HEK293 (cell line): Measurements from ENCODE around the gene NFS1.
A peak's percentile ranks its signal among the peaks of the same experiment; 100 is the strongest.

Experiments used
- BCL11A ChIP-seq: fragments of 450-650 bp; formaldehyde crosslinking; IDR thresholded peaks from 2 replicates; pipeline ENCODE4 v1.5.1; 2016; ENCODE audit warnings: low read depth, missing biosample characterization, missing genetic modification characterization
- GFI1B ChIP-seq: fragments of 450-650 bp; formaldehyde crosslinking; IDR thresholded peaks from 2 replicates; pipeline ENCODE4 v1.5.1; 2016; ENCODE audit warnings: missing biosample characterization, missing genetic modification characterization
- GLI2 ChIP-seq: fragments of 450-650 bp; formaldehyde crosslinking; IDR thresholded peaks from 2 replicates; pipeline ENCODE4; 2017; ENCODE audit warnings: missing biosample characterization, missing genetic modification characterization, low read depth, borderline replicate concordance
- HOXC10 ChIP-seq: sonication (generic); formaldehyde crosslinking; IDR thresholded peaks from 2 replicates; pipeline ENCODE4 v1.8.1; 2023; ENCODE audit warnings: mild to moderate bottlenecking, missing genetic modification reagents
- KLF1 ChIP-seq: fragments of 450-650 bp; formaldehyde crosslinking; IDR thresholded peaks from 2 replicates; pipeline ENCODE4 v1.5.1; 2016; ENCODE audit warnings: missing biosample characterization, missing genetic modification characterization
- KLF8 ChIP-seq: fragments of 450-650 bp; formaldehyde crosslinking; IDR thresholded peaks from 2 replicates; pipeline ENCODE4 v1.5.1; 2016; ENCODE audit warnings: missing biosample characterization, missing genetic modification characterization
- MEIS1 ChIP-seq: sonication (generic); formaldehyde crosslinking; IDR thresholded peaks from 2 replicates; pipeline ENCODE4 v1.8.1; 2022; ENCODE audit warnings: missing genetic modification reagents, mild to moderate bottlenecking, borderline replicate concordance
- OSR2 ChIP-seq: fragments of 450-650 bp; formaldehyde crosslinking; IDR thresholded peaks from 2 replicates; pipeline ENCODE4 v1.5.1; 2016; ENCODE audit warnings: missing biosample characterization, missing genetic modification characterization
- SP2 ChIP-seq: fragments of 450-650 bp; formaldehyde crosslinking; IDR thresholded peaks from 2 replicates; pipeline ENCODE4 v1.5.1; 2016; ENCODE audit warnings: missing biosample characterization, missing genetic modification characterization
- YY1 ChIP-seq: fragments of 450-650 bp; formaldehyde crosslinking; IDR thresholded peaks from 2 replicates; pipeline ENCODE4 v1.5.1; 2018; ENCODE audit warnings: missing biosample characterization, missing genetic modification characterization
- ZBTB48 ChIP-seq: fragments of 450-650 bp; formaldehyde crosslinking; IDR thresholded peaks from 2 replicates; pipeline ENCODE4 v1.5.1; 2016; ENCODE audit warnings: missing biosample characterization, missing genetic modification characterization
- ZBTB8A ChIP-seq: fragments of 450-650 bp; formaldehyde crosslinking; IDR thresholded peaks from 2 replicates; pipeline ENCODE4 v1.5.1; 2016; ENCODE audit warnings: missing biosample characterization, missing genetic modification characterization
- ZEB2 ChIP-seq: fragments of 450-650 bp; formaldehyde crosslinking; IDR thresholded peaks from 2 replicates; pipeline ENCODE4 v1.5.1; 2016; ENCODE audit warnings: missing biosample characterization, missing genetic modification characterization
- ZFP41 ChIP-seq: fragments of 450-650 bp; formaldehyde crosslinking; IDR thresholded peaks from 2 replicates; pipeline ENCODE4 v1.5.1; 2016; ENCODE audit warnings: missing biosample characterization, missing genetic modification characterization, borderline replicate concordance
- ZNF175 ChIP-seq: fragments of 450-650 bp; formaldehyde crosslinking; IDR thresholded peaks from 2 replicates; pipeline ENCODE4 v1.5.1; 2016; ENCODE audit warnings: missing biosample characterization, missing genetic modification characterization
- ZNF2 ChIP-seq: fragments of 450-650 bp; formaldehyde crosslinking; IDR thresholded peaks from 2 replicates; pipeline ENCODE4 v1.5.1; 2016; ENCODE audit warnings: missing biosample characterization, missing genetic modification characterization
- ZNF211 ChIP-seq: fragments of 450-650 bp; formaldehyde crosslinking; IDR thresholded peaks from 2 replicates; pipeline ENCODE4 v1.5.1; 2016; ENCODE audit warnings: low read depth, missing biosample characterization, missing genetic modification characterization
- ZNF223 ChIP-seq: fragments of 450-650 bp; formaldehyde crosslinking; IDR thresholded peaks from 2 replicates; pipeline ENCODE4 v1.5.1; 2016; ENCODE audit warnings: missing biosample characterization, missing genetic modification characterization
- ZNF23 ChIP-seq: fragments of 450-650 bp; formaldehyde crosslinking; IDR thresholded peaks from 2 replicates; pipeline ENCODE4 v1.5.1; 2016; ENCODE audit warnings: missing biosample characterization, missing genetic modification characterization, borderline replicate concordance
- ZNF24 ChIP-seq: fragments of 450-650 bp; formaldehyde crosslinking; IDR thresholded peaks from 2 replicates; pipeline ENCODE4 v1.5.1; 2016; ENCODE audit warnings: missing biosample characterization, missing genetic modification characterization
- ZNF266 ChIP-seq: fragments of 450-650 bp; formaldehyde crosslinking; IDR thresholded peaks from 2 replicates; pipeline ENCODE4 v1.5.1; 2016; ENCODE audit warnings: missing biosample characterization, missing genetic modification characterization, low read depth
- ZNF274 ChIP-seq, 2 experiments: fragments of 200-500 bp in 1 of 2; fragments of 450-650 bp in 1 of 2; sonication (Bioruptor generic) in 1 of 2; formaldehyde crosslinking in 1 of 2; IDR thresholded peaks; 2 replicates each; pipeline versions ENCODE4 v1.5.1 to v1.6.1; 2014 to 2016; ENCODE audit warnings: borderline replicate concordance in 1 of 2, inconsistent platforms in 1 of 2, low read length in 1 of 2, missing biosample characterization in 1 of 2, missing genetic modification characterization in 1 of 2
- ZNF341 ChIP-seq: fragments of 450-650 bp; formaldehyde crosslinking; IDR thresholded peaks from 2 replicates; pipeline ENCODE4; 2016; ENCODE audit warnings: low read depth, missing biosample characterization, missing genetic modification characterization
- ZNF391 ChIP-seq: fragments of 450-650 bp; formaldehyde crosslinking; IDR thresholded peaks from 2 replicates; pipeline ENCODE4 v1.5.1; 2016; ENCODE audit warnings: low read depth, missing biosample characterization, missing genetic modification characterization, borderline replicate concordance
- ZNF394 ChIP-seq: fragments of 450-650 bp; formaldehyde crosslinking; IDR thresholded peaks from 2 replicates; pipeline ENCODE4 v1.5.1; 2016; ENCODE audit warnings: missing biosample characterization, missing genetic modification characterization, mild to moderate bottlenecking, moderate library complexity, borderline replicate concordance
- ZNF560 ChIP-seq: fragments of 450-650 bp; formaldehyde crosslinking; IDR thresholded peaks from 2 replicates; pipeline ENCODE4 v1.5.1; 2017; ENCODE audit warnings: missing biosample characterization, missing genetic modification characterization, borderline replicate concordance
- ZNF600 ChIP-seq: fragments of 450-650 bp; formaldehyde crosslinking; IDR thresholded peaks from 2 replicates; pipeline ENCODE4 v1.5.1; 2016; ENCODE audit warnings: missing biosample characterization, missing genetic modification characterization
- ZNF626 ChIP-seq: fragments of 450-650 bp; sonication (Bioruptor Pico); formaldehyde crosslinking; IDR thresholded peaks from 2 replicates; pipeline ENCODE4 v1.5.1; 2018; ENCODE audit warnings: missing biosample characterization, missing genetic modification characterization, inconsistent platforms
- ZNF791 ChIP-seq: fragments of 450-650 bp; formaldehyde crosslinking; IDR thresholded peaks from 2 replicates; pipeline ENCODE4 v1.5.1; 2016; ENCODE audit warnings: missing biosample characterization, missing genetic modification characterization
- TF ChIP-seq, protein P1 (sequence below): fragments of 450-650 bp; formaldehyde crosslinking; IDR thresholded peaks from 2 replicates; pipeline ENCODE4 v1.5.1; 2017; ENCODE audit warnings: missing biosample characterization, missing genetic modification characterization
- TF ChIP-seq, protein P2 (sequence below): fragments of 450-650 bp; formaldehyde crosslinking; IDR thresholded peaks from 2 replicates; pipeline ENCODE4 v1.5.1; 2016; ENCODE audit warnings: missing biosample characterization, missing genetic modification characterization
- TF ChIP-seq, protein P3 (sequence below): fragments of 450-650 bp; formaldehyde crosslinking; IDR thresholded peaks from 2 replicates; pipeline ENCODE4 v1.5.1; 2016; ENCODE audit warnings: missing biosample characterization, missing genetic modification characterization
- TF ChIP-seq, protein P4 (sequence below): fragments of 450-650 bp; formaldehyde crosslinking; IDR thresholded peaks from 2 replicates; pipeline ENCODE4 v1.5.1; 2016; ENCODE audit warnings: missing biosample characterization, missing genetic modification characterization

NFS1 gene

DNA sequence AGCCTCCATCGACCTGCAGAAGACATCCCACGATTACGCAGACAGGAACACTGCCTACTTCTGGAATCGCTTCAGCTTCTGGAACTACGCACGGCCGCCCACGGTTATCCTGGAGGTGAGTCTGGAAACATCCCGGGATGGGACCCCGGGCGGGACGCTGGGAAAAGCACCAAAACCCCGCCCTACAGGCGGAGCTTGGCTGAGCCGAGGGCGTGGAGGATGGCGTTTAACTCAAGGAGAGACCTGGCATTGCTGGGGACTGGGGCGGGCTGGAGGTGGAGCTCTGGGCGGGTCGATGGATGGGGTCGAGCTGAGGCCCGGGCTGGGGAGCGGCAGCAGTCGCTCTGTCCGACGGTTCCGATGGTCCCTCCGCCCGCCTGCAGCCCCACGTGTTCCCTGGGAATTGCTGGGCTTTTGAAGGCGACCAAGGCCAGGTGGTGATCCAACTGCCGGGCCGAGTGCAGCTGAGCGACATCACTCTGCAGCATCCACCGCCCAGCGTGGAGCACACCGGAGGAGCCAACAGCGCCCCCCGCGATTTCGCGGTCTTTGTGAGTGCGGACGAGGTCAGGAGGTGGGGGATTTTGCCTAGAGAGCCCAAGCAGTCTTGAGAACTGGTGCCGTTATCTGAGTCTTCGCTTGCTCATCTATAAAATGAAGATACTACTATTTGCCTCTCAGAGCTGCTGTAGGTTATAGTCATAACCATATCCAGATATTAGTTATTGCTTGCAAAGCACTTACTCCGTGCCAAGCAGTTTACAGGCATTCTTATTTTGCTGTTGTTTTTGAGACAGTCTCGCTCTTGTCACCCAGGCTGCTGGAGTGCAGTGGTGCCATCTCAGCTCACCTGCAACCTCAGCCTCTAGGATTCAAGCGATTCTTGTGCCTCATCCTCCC, 79.7 kb downstream of the NFS1 start (continued):
- TF ChIP-seq, protein P1, sequence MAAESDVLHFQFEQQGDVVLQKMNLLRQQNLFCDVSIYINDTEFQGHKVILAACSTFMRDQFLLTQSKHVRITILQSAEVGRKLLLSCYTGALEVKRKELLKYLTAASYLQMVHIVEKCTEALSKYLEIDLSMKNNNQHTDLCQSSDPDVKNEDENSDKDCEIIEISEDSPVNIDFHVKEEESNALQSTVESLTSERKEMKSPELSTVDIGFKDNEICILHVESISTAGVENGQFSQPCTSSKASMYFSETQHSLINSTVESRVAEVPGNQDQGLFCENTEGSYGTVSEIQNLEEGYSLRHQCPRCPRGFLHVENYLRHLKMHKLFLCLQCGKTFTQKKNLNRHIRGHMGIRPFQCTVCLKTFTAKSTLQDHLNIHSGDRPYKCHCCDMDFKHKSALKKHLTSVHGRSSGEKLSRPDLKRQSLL (tag by site-specific recombination), result peak; percentile 71
- TF ChIP-seq ZNF791 (no peak), ZNF394 (tag by site-specific recombination) (peak; percentile 55; the same call in 1 of the 2 replicates), ZBTB8A (tag by site-specific recombination) (peak; percentile 79), ZEB2 (tag by site-specific recombination) (peak; percentile 89), SP2 (tag by site-specific recombination) (peak; percentile 96), ZNF175 (tag by site-specific recombination) (no peak), ZNF626 (tag by site-specific recombination) (no peak), ZNF274 (IDR thresholded peaks at IDR 0.05; ENCODE audit: low read length) (no peak), ZNF274 (tag by site-specific recombination; IDR thresholded peaks at IDR 0.05; ENCODE audit: borderline replicate concordance) (no peak), ZFP41 (tag by site-specific recombination) (no peak), ZBTB48 (tag by site-specific recombination) (peak; percentile 93), MEIS1 (no peak), ZNF211 (tag by site-specific recombination) (no peak), GLI2 (tag by site-specific recombination) (no peak), ZNF600 (tag by site-specific recombination) (peak; percentile 90), ZNF341 (tag by site-specific recombination) (peak; percentile 88), GFI1B (no peak), ZNF24 (tag by site-specific recombination) (peak; percentile 76), BCL11A (tag by site-specific recombination) (peak; percentile 78; the same call in 1 of the 2 replicates), OSR2 (tag by site-specific recombination) (no peak), ZNF560 (tag by site-specific recombination) (no peak), ZNF23 (no peak), YY1 (tag by site-specific recombination) (no peak; the same call in 1 of the 2 replicates), KLF8 (tag by site-specific recombination) (peak; percentile 89), HOXC10 (CRISPR knock-in tag) (no peak), KLF1 (tag by site-specific recombination) (peak; percentile 69), ZNF391 (tag by site-specific recombination) (peak; percentile 83), ZNF2 (tag by site-specific recombination) (peak; percentile 100), ZNF223 (tag by site-specific recombination) (no peak), ZNF266 (no peak)
- TF ChIP-seq, protein P2, sequence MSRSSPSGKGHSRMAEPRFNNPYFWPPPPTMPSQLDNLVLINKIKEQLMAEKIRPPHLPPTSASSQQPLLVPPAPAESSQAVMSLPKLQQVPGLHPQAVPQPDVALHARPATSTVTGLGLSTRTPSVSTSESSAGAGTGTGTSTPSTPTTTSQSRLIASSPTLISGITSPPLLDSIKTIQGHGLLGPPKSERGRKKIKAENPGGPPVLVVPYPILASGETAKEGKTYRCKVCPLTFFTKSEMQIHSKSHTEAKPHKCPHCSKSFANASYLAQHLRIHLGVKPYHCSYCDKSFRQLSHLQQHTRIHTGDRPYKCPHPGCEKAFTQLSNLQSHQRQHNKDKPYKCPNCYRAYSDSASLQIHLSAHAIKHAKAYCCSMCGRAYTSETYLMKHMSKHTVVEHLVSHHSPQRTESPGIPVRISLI (tag by site-specific recombination), result no peak
- TF ChIP-seq, protein P3, sequence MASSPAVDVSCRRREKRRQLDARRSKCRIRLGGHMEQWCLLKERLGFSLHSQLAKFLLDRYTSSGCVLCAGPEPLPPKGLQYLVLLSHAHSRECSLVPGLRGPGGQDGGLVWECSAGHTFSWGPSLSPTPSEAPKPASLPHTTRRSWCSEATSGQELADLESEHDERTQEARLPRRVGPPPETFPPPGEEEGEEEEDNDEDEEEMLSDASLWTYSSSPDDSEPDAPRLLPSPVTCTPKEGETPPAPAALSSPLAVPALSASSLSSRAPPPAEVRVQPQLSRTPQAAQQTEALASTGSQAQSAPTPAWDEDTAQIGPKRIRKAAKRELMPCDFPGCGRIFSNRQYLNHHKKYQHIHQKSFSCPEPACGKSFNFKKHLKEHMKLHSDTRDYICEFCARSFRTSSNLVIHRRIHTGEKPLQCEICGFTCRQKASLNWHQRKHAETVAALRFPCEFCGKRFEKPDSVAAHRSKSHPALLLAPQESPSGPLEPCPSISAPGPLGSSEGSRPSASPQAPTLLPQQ (tag by site-specific recombination), result peak; percentile 90
- TF ChIP-seq, protein P4, sequence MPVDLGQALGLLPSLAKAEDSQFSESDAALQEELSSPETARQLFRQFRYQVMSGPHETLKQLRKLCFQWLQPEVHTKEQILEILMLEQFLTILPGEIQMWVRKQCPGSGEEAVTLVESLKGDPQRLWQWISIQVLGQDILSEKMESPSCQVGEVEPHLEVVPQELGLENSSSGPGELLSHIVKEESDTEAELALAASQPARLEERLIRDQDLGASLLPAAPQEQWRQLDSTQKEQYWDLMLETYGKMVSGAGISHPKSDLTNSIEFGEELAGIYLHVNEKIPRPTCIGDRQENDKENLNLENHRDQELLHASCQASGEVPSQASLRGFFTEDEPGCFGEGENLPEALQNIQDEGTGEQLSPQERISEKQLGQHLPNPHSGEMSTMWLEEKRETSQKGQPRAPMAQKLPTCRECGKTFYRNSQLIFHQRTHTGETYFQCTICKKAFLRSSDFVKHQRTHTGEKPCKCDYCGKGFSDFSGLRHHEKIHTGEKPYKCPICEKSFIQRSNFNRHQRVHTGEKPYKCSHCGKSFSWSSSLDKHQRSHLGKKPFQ (tag by site-specific recombination), result peak; percentile 43; the same call in 1 of the 2 replicates
